ENCODE data around the gene ARHGDIG. TPM values are rescaled to one million over a fixed set of nuclear protein-coding genes. Genes with fewer than 3 reads are reported as not detected.

Gene ARHGDIG
- total RNA-seq, 1 experiment from 2014 or later: 2.4 TPM

GRCh38 chr16:286491-287297, 6.3 kb downstream of the ARHGDIG start:
- ATAC-seq (no peak), DNase-seq (ENCODE audit: low read depth, low spot score) (no peak)
- no peaks in the 10 kb centered on the region for H3K36me3 ChIP-seq (ENCODE audit: control insufficient read depth, insufficient read depth, low read length)
- ChIA-PET POLR2A (no interaction called here), CTCF (no interaction called here)
- no peak for TF ChIP-seq CTCF (IDR thresholded peaks at IDR 0.05)
- TF ChIP-seq TCF7L2 (IDR thresholded peaks at IDR 0.05; ENCODE audit: low read depth, low read length): no peak
- no peak for TF ChIP-seq REST (IDR thresholded peaks at IDR 0.05; ENCODE audit: insufficient read depth in 1 of 2, low read depth in 2 of 2, low read length in 1 of 2)
- TF ChIP-seq POLR2AphosphoS5 (IDR thresholded peaks at IDR 0.05; ENCODE audit: low read depth, low read length): no peak
- no peak for TF ChIP-seq SIN3A (IDR thresholded peaks at IDR 0.05; ENCODE audit: borderline replicate concordance, insufficient read depth, low read depth, low read length)
- H3K4me3 ChIP-seq (ENCODE audit: low read depth in 2 of 2, low read length in 2 of 2): no peak overlapping the region
- no peaks in the 10 kb centered on the region for H3K9me3 ChIP-seq (ENCODE audit: control insufficient read depth, insufficient read depth, low read depth, low read length)
- H3K27me3 ChIP-seq (ENCODE audit: control insufficient read depth, insufficient read depth, low read length): no peaks in the 10 kb centered on the region
- no TSS peak for BruUV-seq (replicated peaks)
- no peaks in the 10 kb centered on the region for H3K4me1 ChIP-seq (ENCODE audit: control insufficient read depth, insufficient read depth, low read length)
- intact Hi-C loops (cut with micrococcal nuclease; ENCODE audit: unreplicated experiment) (no loop called here), in situ Hi-C loops (cut with HindIII; ENCODE audit: low pct_unique_long_range_greater_than_20kb, low sequenced_read_pairs) (no loop called here)
- H3K27ac ChIP-seq (ENCODE audit: low read length): no peak overlapping the region

GRCh38 chr16:287298-287811, 7.0 kb downstream of the ARHGDIG start:
- H3K27ac ChIP-seq (ENCODE audit: low read length): no peak overlapping the region
- in situ Hi-C loops (cut with HindIII; ENCODE audit: low pct_unique_long_range_greater_than_20kb, low sequenced_read_pairs): no loop called here
- CTCF ChIA-PET: interaction anchor here (0.6 kb wide), 2 partner anchors 58 to 255 kb away, joined by 5 to 6 read pairs; no protein-coding TSS in a partner anchor
- no peaks in the 10 kb centered on the region for H3K9me3 ChIP-seq (ENCODE audit: control insufficient read depth, insufficient read depth, low read depth, low read length)
- no peak for ATAC-seq
- TF ChIP-seq REST (IDR thresholded peaks at IDR 0.05; ENCODE audit: insufficient read depth in 1 of 2, low read depth in 2 of 2, low read length in 1 of 2) (no peak), SIN3A (IDR thresholded peaks at IDR 0.05; ENCODE audit: borderline replicate concordance, insufficient read depth, low read depth, low read length) (no peak), POLR2AphosphoS5 (IDR thresholded peaks at IDR 0.05; ENCODE audit: low read depth, low read length) (no peak), TCF7L2 (IDR thresholded peaks at IDR 0.05; ENCODE audit: low read depth, low read length) (no peak), CTCF (IDR thresholded peaks at IDR 0.05) (no peak)
- H3K4me1 ChIP-seq (ENCODE audit: control insufficient read depth, insufficient read depth, low read length): no peaks in the 10 kb centered on the region
- intact Hi-C loops (cut with micrococcal nuclease; ENCODE audit: unreplicated experiment): no loop called here
- no TSS peak for BruUV-seq (replicated peaks)
- H3K4me3 ChIP-seq (ENCODE audit: low read depth in 2 of 2, low read length in 2 of 2): no peak overlapping the region
- POLR2A ChIA-PET: no interaction called here
- H3K27me3 ChIP-seq (ENCODE audit: control insufficient read depth, insufficient read depth, low read length): no peaks in the 10 kb centered on the region
- no peak for DNase-seq (ENCODE audit: low read depth, low spot score)
- H3K36me3 ChIP-seq (ENCODE audit: control insufficient read depth, insufficient read depth, low read length): no peaks in the 10 kb centered on the region

All from Panc1 (cell line).